ENCODE data around the gene BHLHA15.

BHLHA15 gene

GRCh38 chr7:98223898-98224700 lies 12.9 kb downstream of the BHLHA15 start:
- Histone ChIP-seq H2AFZ (ENCODE audit: low read depth, low read length) (no peak overlapping the region), H3K27ac (ENCODE audit: low read length) (no peak overlapping the region), H3K36me3 (ENCODE audit: insufficient read depth, low read length) (peaks cover 24% of the 10 kb centered on the region), H3K4me2 (ENCODE audit: insufficient read depth, low read length) (no peak overlapping the region), H3K4me1 (ENCODE audit: insufficient read depth, low read length) (no peaks in the 10 kb centered on the region), H3K9me3 (ENCODE audit: insufficient read depth, low read length, severe bottlenecking) (no peaks in the 10 kb centered on the region), H3K79me2 (ENCODE audit: insufficient read depth, low read length) (no peaks in the 10 kb centered on the region), H3K27me3 (ENCODE audit: insufficient read depth, low read length, poor library complexity) (no peaks in the 10 kb centered on the region), H3K9ac (ENCODE audit: low read depth, low read length) (no peak overlapping the region), H4K20me1 (ENCODE audit: insufficient read depth, low read length) (no peaks in the 10 kb centered on the region), H3K4me3 (ENCODE audit: low read depth in 1 of 2, low read length in 2 of 2) (no peak overlapping the region)
- DNase-seq (no peak), ATAC-seq (ENCODE audit: insufficient read depth, low read depth) (no peak)
- TF ChIP-seq CTCF (IDR thresholded peaks at IDR 0.05; ENCODE audit: borderline replicate concordance, extremely low read depth, low read length, poor library complexity, severe bottlenecking): no peak
- TF ChIP-seq EZH2 (IDR thresholded peaks at IDR 0.05; ENCODE audit: borderline replicate concordance, low read depth, low read length, severe bottlenecking): no peak

DNA sequence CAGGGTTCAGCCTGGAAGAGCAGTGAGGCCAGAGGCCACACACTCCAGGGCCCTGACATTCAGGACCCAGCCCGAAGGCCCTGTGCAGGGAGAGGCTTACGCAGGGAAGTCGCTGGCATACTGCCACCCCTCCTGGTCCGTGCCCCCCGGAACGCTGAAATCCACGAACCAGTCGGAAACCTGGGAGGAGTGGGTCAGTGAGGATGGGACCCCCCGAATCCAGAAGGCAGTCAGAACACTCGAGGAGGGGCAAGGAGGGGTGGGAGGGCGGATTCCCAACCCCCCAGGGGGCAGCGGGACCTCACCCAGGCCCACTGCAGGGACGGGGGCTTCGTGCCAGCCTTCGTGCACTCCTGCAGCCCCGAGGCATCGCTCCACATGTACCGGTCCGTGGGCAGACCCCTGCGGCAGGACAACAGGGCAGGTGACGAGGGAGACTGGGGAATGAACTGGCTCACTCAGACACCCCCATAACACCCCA lies 13.5 kb downstream of the BHLHA15 start:
- TF ChIP-seq CTCF (IDR thresholded peaks at IDR 0.05; ENCODE audit: borderline replicate concordance, extremely low read depth, low read length, poor library complexity, severe bottlenecking): no peak
- no peak for TF ChIP-seq EZH2 (IDR thresholded peaks at IDR 0.05; ENCODE audit: borderline replicate concordance, low read depth, low read length, severe bottlenecking)
- no peaks in the 10 kb centered on the region for H4K20me1 ChIP-seq (ENCODE audit: insufficient read depth, low read length)
- H2AFZ ChIP-seq (ENCODE audit: low read depth, low read length): no peak overlapping the region
- no peak overlapping the region for H3K4me3 ChIP-seq (ENCODE audit: low read depth in 1 of 2, low read length in 2 of 2)
- no peak for DNase-seq
- H3K4me2 ChIP-seq (ENCODE audit: insufficient read depth, low read length): no peak overlapping the region
- no peaks in the 10 kb centered on the region for H3K79me2 ChIP-seq (ENCODE audit: insufficient read depth, low read length)
- no peaks in the 10 kb centered on the region for H3K27me3 ChIP-seq (ENCODE audit: insufficient read depth, low read length, poor library complexity)
- no peak overlapping the region for H3K9ac ChIP-seq (ENCODE audit: low read depth, low read length)
- no peaks in the 10 kb centered on the region for H3K9me3 ChIP-seq (ENCODE audit: insufficient read depth, low read length, severe bottlenecking)
- H3K27ac ChIP-seq (ENCODE audit: low read length): no peak overlapping the region
- ATAC-seq (ENCODE audit: insufficient read depth, low read depth): no peak
- peaks cover 24% of the 10 kb centered on the region for H3K36me3 ChIP-seq (ENCODE audit: insufficient read depth, low read length)
- no peaks in the 10 kb centered on the region for H3K4me1 ChIP-seq (ENCODE audit: insufficient read depth, low read length)

DNA sequence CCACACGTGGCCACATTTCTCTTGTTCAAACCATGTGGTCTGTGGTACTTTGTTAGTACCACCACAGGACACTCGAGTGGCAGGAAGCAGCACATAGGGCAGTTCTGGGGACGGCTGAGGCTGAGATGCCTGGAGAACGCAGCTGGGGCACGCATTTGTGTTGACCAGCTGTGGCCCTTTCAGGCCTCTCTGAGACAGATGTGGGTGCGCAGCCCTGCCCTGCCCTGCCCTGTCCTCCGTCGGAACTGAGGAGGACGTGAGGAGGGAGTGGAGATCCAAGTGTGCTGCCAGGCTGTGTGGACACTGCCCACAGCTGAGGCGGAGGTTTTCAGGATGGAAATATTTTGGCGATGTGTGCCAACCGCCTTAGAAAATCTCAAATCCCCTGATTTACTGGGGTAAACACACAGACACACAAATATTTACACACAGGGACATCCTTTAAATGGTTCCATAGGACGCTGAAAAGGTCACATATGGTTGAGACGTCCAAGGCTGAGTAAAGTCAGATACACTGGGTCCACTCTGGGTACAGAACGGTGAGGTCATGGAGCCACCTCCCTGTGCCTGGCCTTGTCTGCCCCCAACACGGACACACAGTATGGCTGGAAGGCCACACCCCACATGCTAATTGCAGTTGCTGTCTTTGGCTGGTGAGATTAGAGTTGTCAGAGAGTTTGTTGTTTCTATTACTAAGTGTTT lies 14.8 kb downstream of the BHLHA15 start:
- Histone ChIP-seq H3K4me2 (ENCODE audit: insufficient read depth, low read length) (no peak overlapping the region), H3K4me3 (ENCODE audit: low read depth in 1 of 2, low read length in 2 of 2) (no peak overlapping the region), H3K27me3 (ENCODE audit: insufficient read depth, low read length, poor library complexity) (no peaks in the 10 kb centered on the region), H3K9me3 (ENCODE audit: insufficient read depth, low read length, severe bottlenecking) (no peaks in the 10 kb centered on the region), H3K4me1 (ENCODE audit: insufficient read depth, low read length) (no peaks in the 10 kb centered on the region), H4K20me1 (ENCODE audit: insufficient read depth, low read length) (no peaks in the 10 kb centered on the region), H3K9ac (ENCODE audit: low read depth, low read length) (no peak overlapping the region), H3K36me3 (ENCODE audit: insufficient read depth, low read length) (peaks cover 29% of the 10 kb centered on the region), H3K79me2 (ENCODE audit: insufficient read depth, low read length) (no peaks in the 10 kb centered on the region), H3K27ac (ENCODE audit: low read length) (no peak overlapping the region), H2AFZ (ENCODE audit: low read depth, low read length) (no peak overlapping the region)
- DNase-seq (no peak), ATAC-seq (ENCODE audit: insufficient read depth, low read depth) (no peak)
- TF ChIP-seq EZH2 (IDR thresholded peaks at IDR 0.05; ENCODE audit: borderline replicate concordance, low read depth, low read length, severe bottlenecking) (no peak), CTCF (IDR thresholded peaks at IDR 0.05; ENCODE audit: borderline replicate concordance, extremely low read depth, low read length, poor library complexity, severe bottlenecking) (no peak)
